GM18861 (cell line): ENCODE data around the gene METRNL.
"Not testable (repeated sequence)": the region's sequence is repeated elsewhere in the genome, so short reads cannot be mapped to it uniquely, and the experiment has no call there.

Experiments used
- ATAC-seq: cut with Tn5 transposase; IDR thresholded peaks from one replicate; pipeline ENCODE4 v1.9.1; 2021; ENCODE audit not compliant: unreplicated experiment

METRNL gene

DNA sequence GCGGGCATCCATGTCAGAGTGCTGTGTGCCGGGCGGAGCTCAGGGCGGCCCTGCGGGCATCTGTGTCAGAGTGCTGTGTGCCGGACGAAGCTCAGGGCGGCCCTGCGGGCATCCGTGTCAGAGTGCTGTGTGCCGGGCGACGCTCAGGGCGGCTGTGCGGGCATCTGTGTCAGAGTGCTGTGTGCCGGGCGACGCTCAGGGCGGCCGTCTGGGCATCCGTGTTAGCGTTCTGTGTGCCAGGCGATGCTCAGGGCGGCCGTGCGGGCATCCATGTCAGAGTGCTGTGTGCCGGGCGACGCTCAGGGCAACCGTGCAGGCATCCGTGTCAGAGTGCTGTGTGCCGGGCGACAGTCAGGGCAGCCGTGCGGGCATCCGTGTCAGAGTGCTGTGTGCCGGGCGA, 55.0 kb downstream of the METRNL start:
- not testable (repeated sequence) for ATAC-seq

DNA sequence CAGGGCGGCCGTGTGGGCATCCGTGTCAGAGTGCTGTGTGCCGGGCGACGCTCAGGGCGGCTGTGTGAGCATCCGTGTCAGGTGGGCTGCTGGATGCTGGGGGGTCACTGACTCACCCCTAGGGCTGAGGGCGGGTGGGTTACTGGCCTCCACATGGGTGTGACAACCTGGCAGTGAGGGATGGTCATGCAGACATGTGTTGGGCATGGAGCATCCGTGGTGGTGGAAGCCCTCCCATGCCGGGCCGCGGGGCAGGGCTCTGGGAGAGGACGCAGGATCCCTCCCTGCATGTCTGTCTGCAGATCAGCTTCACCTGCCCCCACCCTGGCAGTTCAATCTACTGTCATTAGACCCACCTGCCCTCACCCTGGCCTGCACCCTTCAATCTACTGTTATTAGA, 56.3 kb downstream of the METRNL start:
- ATAC-seq, result no peak

GRCh38 chr17:83136156-83136555, 56.7 kb downstream of the METRNL start:
- ATAC-seq, result no peak

DNA sequence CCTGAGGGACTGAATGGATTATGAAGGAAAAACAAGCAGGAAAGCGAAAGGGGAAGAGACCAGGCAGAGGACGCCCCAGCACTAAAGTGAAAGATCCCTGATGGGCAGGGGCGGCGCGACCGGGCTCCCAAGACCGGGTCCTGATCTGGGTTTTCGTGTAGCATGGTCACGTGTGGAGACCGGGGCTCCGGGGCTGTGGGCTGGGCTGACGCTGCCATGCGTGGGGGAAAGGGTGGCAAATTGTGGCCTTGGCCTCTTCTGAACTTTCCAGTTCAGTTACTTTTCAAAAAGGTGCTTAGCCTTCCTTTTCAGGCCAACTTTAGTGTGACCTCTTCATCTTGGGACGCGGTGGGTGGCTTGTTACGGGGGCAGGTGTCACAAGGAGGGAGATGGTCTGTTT, 57.5 kb downstream of the METRNL start:
- no peak for ATAC-seq

DNA sequence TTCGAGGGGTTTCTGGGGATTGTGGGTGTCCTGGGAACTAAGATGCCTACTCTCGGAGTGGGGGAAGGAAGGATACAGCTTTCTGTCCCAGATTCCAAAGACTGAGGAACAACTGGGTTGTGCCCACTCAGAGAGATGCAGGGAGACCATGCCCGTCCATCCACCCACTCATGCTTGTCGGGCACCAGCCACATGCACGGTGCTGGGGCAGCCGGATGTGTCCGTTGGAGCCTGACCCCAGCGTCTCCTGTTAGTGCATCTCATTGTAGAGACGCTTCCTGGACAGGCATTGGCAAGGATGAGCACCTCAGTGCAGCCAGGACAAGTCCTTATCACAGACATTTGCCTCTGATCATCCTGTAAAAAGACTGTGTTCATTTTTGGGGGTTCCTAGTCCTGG, 58.1 kb downstream of the METRNL start:
- no peak for ATAC-seq

- no peak for ATAC-seq
These were observed 59.4 kb downstream of the METRNL start for GRCh38 chr17:83138820-83139219.

DNA sequence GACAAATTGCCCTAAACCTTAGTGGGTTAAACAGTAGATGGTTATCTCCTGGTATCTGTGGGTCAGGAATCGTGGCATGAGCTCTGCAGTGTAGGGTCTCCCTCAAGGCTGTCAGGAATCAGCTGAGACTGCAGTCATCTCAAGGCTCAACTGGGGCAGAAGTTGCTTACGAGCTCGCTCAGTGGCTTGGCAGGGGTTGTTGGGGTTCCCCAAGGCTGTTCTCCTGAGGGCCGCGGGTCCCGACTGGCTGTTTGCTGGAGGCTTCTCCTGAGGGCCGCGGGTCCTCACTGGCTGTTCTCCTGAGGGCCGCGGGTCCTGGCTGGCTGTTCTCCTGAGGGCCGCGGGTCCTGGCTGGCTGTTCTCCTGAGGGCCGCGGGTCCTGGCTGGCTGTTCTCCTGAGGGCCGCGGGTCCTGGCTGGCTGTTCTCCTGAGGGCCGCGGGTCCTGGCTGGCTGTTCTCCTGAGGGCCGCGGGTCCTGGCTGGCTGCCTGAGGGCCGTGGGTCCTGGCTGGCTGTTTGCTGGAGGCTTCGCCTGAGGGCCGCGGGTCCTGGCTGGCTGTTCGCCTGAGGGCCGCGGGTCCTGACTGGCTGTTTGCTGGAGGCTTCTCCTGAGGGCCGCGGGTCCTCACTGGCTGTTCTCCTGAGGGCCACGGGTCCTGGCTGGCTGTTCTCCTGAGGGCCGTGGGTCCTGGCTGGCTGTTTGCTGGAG, 60.3 kb downstream of the METRNL start:
- not testable (repeated sequence) for ATAC-seq

GRCh38 chr17:83140249-83140566, 60.8 kb downstream of the METRNL start:
- ATAC-seq, result not testable (repeated sequence)

- ATAC-seq, result no peak
These were observed 63.2 kb downstream of the METRNL start for GRCh38 chr17:83142619-83143018.

GRCh38 chr17:83143817-83144231, 64.4 kb downstream of the METRNL start:
- ATAC-seq, result no peak
